Measurements from ENCODE around the gene RASAL2.

RASAL2 gene

DNA sequence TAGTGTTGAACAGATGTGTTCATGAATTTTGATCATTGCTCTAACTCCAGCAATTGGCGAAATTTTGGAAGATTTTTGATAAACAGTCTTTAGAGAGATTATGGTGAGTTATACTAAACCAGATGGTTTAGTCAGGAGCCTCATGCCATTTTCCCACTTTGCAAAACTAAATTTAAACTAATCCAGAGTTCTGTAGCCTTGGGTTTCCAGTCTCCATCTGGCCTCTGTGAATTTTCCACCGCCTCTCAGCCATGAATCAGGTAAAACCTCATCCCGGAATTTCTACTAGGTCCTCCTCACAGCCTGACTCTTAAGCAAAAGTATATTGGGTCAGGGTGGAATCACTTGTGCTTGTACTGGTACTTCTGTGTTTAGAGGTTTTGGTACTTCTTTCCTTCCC, 358.1 kb downstream of the RASAL2 start:
- no peaks in the 10 kb centered on the region for H4K20me1 ChIP-seq (ENCODE audit: insufficient read depth, low read length)
- no peaks in the 10 kb centered on the region for H3K9me3 ChIP-seq (ENCODE audit: insufficient read depth, low read length)
- H3K4me3 ChIP-seq (ENCODE audit: low read length): no peak overlapping the region
- TF ChIP-seq, protein P1, sequence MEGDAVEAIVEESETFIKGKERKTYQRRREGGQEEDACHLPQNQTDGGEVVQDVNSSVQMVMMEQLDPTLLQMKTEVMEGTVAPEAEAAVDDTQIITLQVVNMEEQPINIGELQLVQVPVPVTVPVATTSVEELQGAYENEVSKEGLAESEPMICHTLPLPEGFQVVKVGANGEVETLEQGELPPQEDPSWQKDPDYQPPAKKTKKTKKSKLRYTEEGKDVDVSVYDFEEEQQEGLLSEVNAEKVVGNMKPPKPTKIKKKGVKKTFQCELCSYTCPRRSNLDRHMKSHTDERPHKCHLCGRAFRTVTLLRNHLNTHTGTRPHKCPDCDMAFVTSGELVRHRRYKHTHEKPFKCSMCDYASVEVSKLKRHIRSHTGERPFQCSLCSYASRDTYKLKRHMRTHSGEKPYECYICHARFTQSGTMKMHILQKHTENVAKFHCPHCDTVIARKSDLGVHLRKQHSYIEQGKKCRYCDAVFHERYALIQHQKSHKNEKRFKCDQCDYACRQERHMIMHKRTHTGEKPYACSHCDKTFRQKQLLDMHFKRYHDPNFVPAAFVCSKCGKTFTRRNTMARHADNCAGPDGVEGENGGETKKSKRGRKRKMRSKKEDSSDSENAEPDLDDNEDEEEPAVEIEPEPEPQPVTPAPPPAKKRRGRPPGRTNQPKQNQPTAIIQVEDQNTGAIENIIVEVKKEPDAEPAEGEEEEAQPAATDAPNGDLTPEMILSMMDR (IDR thresholded peaks at IDR 0.05; ENCODE audit: low read depth, low read length): no peak
- TF ChIP-seq EZH2phosphoT487 (IDR thresholded peaks at IDR 0.05; ENCODE audit: low read depth): no peak
- no peak overlapping the region for H3K27ac ChIP-seq (ENCODE audit: low read length)
- H3K4me2 ChIP-seq (ENCODE audit: low read length): no peak overlapping the region
- H3K79me2 ChIP-seq (ENCODE audit: low read length): no peaks in the 10 kb centered on the region
- no peaks in the 10 kb centered on the region for H3K36me3 ChIP-seq (replicated peaks; ENCODE audit: low read depth, low read length)
- H2AFZ ChIP-seq (ENCODE audit: low read depth, low read length): no peak overlapping the region
- no peaks in the 10 kb centered on the region for H3K4me1 ChIP-seq (ENCODE audit: low read length)
- no peaks in the 10 kb centered on the region for H3K27me3 ChIP-seq (ENCODE audit: low read depth, low read length)
- H3K9ac ChIP-seq (ENCODE audit: low read length): no peak overlapping the region

DNA sequence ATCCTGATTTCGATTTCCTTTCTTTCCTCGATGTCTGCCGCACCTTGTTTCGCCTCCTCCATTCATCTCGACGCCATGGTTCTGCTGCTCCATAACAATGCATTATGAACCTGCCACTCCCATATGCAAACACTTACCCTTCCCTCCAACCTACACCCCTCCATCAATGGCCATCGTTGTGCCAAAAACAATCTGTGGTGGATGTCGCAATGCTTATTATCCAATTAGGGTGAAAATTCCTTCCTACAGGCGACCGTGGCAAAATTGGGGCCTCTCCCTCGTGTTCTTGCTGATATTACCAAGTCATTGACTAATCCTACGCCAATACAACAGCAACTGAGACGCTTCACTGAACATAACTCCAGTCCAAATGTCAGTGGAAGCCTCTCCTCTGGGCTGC, 362.6 kb downstream of the RASAL2 start:
- Histone ChIP-seq H3K9me3 (ENCODE audit: insufficient read depth, low read length) (no peaks in the 10 kb centered on the region), H3K4me2 (ENCODE audit: low read length) (no peak overlapping the region), H3K27me3 (ENCODE audit: low read depth, low read length) (no peaks in the 10 kb centered on the region), H4K20me1 (ENCODE audit: insufficient read depth, low read length) (no peaks in the 10 kb centered on the region), H3K4me3 (ENCODE audit: low read length) (no peak overlapping the region), H3K9ac (ENCODE audit: low read length) (no peak overlapping the region), H3K36me3 (replicated peaks; ENCODE audit: low read depth, low read length) (no peaks in the 10 kb centered on the region), H3K79me2 (ENCODE audit: low read length) (no peaks in the 10 kb centered on the region), H3K27ac (ENCODE audit: low read length) (no peak overlapping the region), H2AFZ (ENCODE audit: low read depth, low read length) (no peak overlapping the region), H3K4me1 (ENCODE audit: low read length) (no peaks in the 10 kb centered on the region)
- TF ChIP-seq, protein P1 (IDR thresholded peaks at IDR 0.05; ENCODE audit: low read depth, low read length): no peak
- TF ChIP-seq EZH2phosphoT487 (IDR thresholded peaks at IDR 0.05; ENCODE audit: low read depth): no peak

DNA sequence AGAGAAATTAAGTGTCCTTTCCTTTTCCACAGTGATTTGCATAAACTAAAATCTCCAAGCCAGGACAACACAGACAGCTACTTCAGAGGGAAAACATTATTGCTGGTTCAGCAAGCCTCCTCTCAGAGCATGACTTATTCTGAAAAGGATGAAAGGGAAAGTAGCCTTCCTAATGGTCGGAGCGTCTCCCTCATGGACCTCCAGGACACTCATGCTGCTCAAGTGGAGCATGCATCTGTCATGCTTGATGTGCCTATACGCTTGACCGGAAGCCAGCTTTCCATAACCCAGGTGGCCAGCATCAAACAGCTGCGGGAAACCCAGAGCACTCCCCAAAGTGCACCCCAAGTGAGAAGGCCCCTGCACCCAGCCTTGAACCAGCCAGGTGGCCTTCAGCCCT, 363.7 kb downstream of the RASAL2 start:
- no peaks in the 10 kb centered on the region for H3K36me3 ChIP-seq (replicated peaks; ENCODE audit: low read depth, low read length)
- H3K4me3 ChIP-seq (ENCODE audit: low read length): no peak overlapping the region
- no peaks in the 10 kb centered on the region; the same call in 1 of the 2 replicates for H3K4me1 ChIP-seq (ENCODE audit: low read length)
- H4K20me1 ChIP-seq (ENCODE audit: insufficient read depth, low read length): no peaks in the 10 kb centered on the region
- H3K27ac ChIP-seq (ENCODE audit: low read length): no peak overlapping the region
- H3K79me2 ChIP-seq (ENCODE audit: low read length): no peaks in the 10 kb centered on the region
- H2AFZ ChIP-seq (ENCODE audit: low read depth, low read length): no peak overlapping the region
- H3K4me2 ChIP-seq (ENCODE audit: low read length): no peak overlapping the region
- no peaks in the 10 kb centered on the region for H3K9me3 ChIP-seq (ENCODE audit: insufficient read depth, low read length)
- H3K9ac ChIP-seq (ENCODE audit: low read length): no peak overlapping the region
- TF ChIP-seq, protein P1 (IDR thresholded peaks at IDR 0.05; ENCODE audit: low read depth, low read length): no peak
- no peak for TF ChIP-seq EZH2phosphoT487 (IDR thresholded peaks at IDR 0.05; ENCODE audit: low read depth)
- H3K27me3 ChIP-seq (ENCODE audit: low read depth, low read length): no peaks in the 10 kb centered on the region

DNA sequence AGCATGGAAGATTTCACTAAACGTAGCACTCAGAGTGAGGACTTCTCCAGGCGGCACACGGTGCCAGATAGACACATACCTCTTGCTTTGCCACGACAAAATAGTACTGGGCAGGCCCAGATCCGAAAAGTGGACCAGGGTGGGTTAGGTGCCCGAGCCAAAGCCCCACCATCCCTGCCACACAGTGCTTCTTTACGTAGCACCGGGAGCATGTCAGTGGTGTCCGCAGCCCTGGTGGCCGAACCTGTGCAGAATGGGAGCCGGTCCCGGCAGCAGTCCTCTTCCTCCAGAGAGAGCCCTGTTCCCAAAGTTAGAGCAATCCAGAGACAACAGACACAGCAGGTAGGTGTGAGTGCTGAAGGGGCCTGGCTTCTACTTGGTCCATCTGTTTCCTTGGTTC, 364.3 kb downstream of the RASAL2 start:
- Histone ChIP-seq H3K36me3 (replicated peaks; ENCODE audit: low read depth, low read length) (no peaks in the 10 kb centered on the region), H3K9me3 (ENCODE audit: insufficient read depth, low read length) (no peaks in the 10 kb centered on the region)

More for the DNA sequence above, 364.3 kb downstream of the RASAL2 start:
- no peak overlapping the region for H3K4me2 ChIP-seq (ENCODE audit: low read length)
- H2AFZ ChIP-seq (ENCODE audit: low read depth, low read length): no peak overlapping the region
- no peaks in the 10 kb centered on the region for H3K79me2 ChIP-seq (ENCODE audit: low read length)
- TF ChIP-seq EZH2phosphoT487 (IDR thresholded peaks at IDR 0.05; ENCODE audit: low read depth): no peak
- TF ChIP-seq, protein P1 (IDR thresholded peaks at IDR 0.05; ENCODE audit: low read depth, low read length): no peak
- H4K20me1 ChIP-seq (ENCODE audit: insufficient read depth, low read length): no peaks in the 10 kb centered on the region
- H3K9ac ChIP-seq (ENCODE audit: low read length): no peak overlapping the region
- no peak overlapping the region for H3K27ac ChIP-seq (ENCODE audit: low read length)
- H3K4me3 ChIP-seq (ENCODE audit: low read length): no peak overlapping the region
- peaks cover under 1% of the 10 kb centered on the region; the same call in 1 of the 2 replicates for H3K4me1 ChIP-seq (ENCODE audit: low read length)
- no peaks in the 10 kb centered on the region for H3K27me3 ChIP-seq (ENCODE audit: low read depth, low read length)
